B cell (primary cell): ENCODE results near the gene STON1. TPM values are rescaled to one million over a fixed set of nuclear protein-coding genes. Genes with fewer than 3 reads are reported as not detected.

Source experiments
- ATAC-seq: fragments of 200-7000 bp; cut with Tn5 transposase; one replicate; pipeline ENCODE4 v1.10.0; 2021; ENCODE audit warnings: low read depth, mild to moderate bottlenecking, moderate number of reproducible peaks, moderate library complexity
- CTCF ChIA-PET: fragments of 350-600 bp; sonication (Branson Sonifier 250); formaldehyde crosslinking; loops from one replicate; lab custom pipeline; 2021; ENCODE audit warnings: antibody characterized with exemption, inconsistent platforms; lab: Charles Lee
- POLR2A ChIA-PET: fragments of 350-600 bp; sonication (Branson Sonifier 250); formaldehyde crosslinking; loops from one replicate; lab custom pipeline; 2021; ENCODE audit warnings: antibody characterized with exemption; lab: Charles Lee
- DNase-seq: peaks from one replicate; pipeline ENCODE4 v3.0.0; 2013
- H2AFZ ChIP-seq: 2 replicates; pipeline ENCODE4 v1.6.1; 2012; ENCODE audit warnings: mild to moderate bottlenecking, low read depth, low read length; ENCODE audit not compliant: insufficient read depth, poor library complexity, severe bottlenecking
- H3K27ac ChIP-seq, 2 donors: 1 replicate in 1 of 2; 2 replicates in 1 of 2; pipeline ENCODE4 v1.5.1; 2012 to 2013; ENCODE audit warnings: low read length in 2 of 2, mild to moderate bottlenecking in 2 of 2, moderate library complexity in 1 of 2
- H3K27me3 ChIP-seq, 4 experiments: fragments of 200-600 bp in 1 of 4; sonication (generic) in 1 of 4; replicated peaks in 1 of 4; 1 replicate in 2 of 4; 2 replicates in 2 of 4; pipeline versions ENCODE4 v1.6.1 to v1.7.0; 2013 to 2016; ENCODE audit warnings: low read length in 3 of 4, mild to moderate bottlenecking in 2 of 4, mixed read lengths in 1 of 4, moderate library complexity in 1 of 4; ENCODE audit not compliant: insufficient read depth in 4 of 4, control insufficient read depth in 3 of 4; ENCODE audit errors: control extremely low read depth in 1 of 4
- H3K36me3 ChIP-seq, 2 experiments: replicated peaks in 1 of 2; 1 replicate in 1 of 2; 2 replicates in 1 of 2; pipeline versions ENCODE4 v1.6.1 to v1.7.1; 2013; ENCODE audit warnings: low read length in 1 of 2; ENCODE audit not compliant: insufficient read depth in 2 of 2, control insufficient read depth in 1 of 2; ENCODE audit errors: control extremely low read depth in 1 of 2, extremely low read depth in 1 of 2
- H3K4me1 ChIP-seq, 2 donors: fragments of 200-600 bp in 1 of 2; sonication (generic) in 1 of 2; 1 replicate in 1 of 2; 2 replicates in 1 of 2; pipeline versions ENCODE4 v1.5.1 to v1.6.1; 2013 to 2017; ENCODE audit warnings: low read length in 2 of 2; ENCODE audit not compliant: control insufficient read depth in 2 of 2, insufficient read depth in 2 of 2
- H3K4me2 ChIP-seq: replicated peaks from 2 replicates; pipeline ENCODE3; 2012; ENCODE audit warnings: mild to moderate bottlenecking, low read depth, low read length; ENCODE audit not compliant: poor library complexity, severe bottlenecking
- H3K4me3 ChIP-seq, 5 experiments: fragments of 200-600 bp in 1 of 5; sonication (generic) in 1 of 5; 1 replicate in 3 of 5; 2 replicates in 2 of 5; pipeline versions ENCODE4 v1.5.1 to v1.7.0; 2011 to 2016; ENCODE audit warnings: low read length in 4 of 5, mild to moderate bottlenecking in 4 of 5, low read depth in 2 of 5, control low read depth in 1 of 5, moderate library complexity in 1 of 5; ENCODE audit not compliant: insufficient read depth in 1 of 5; ENCODE audit errors: control extremely low read depth in 1 of 5, extremely low read depth in 1 of 5
- H3K79me2 ChIP-seq: fragments of 200-600 bp; sonication (generic); one replicate; pipeline ENCODE4 v1.6.0; 2016; ENCODE audit warnings: low read length; ENCODE audit not compliant: control insufficient read depth, insufficient read depth
- H3K9ac ChIP-seq: fragments of 200-600 bp; sonication (generic); 2 replicates; pipeline ENCODE4 v1.6.1; 2017; ENCODE audit warnings: mild to moderate bottlenecking, low read length, moderate library complexity
- H3K9me3 ChIP-seq, 3 donors: one replicate each; pipeline versions ENCODE4 v1.6.1 to v1.7.1; 2013; ENCODE audit warnings: low read length in 2 of 3; ENCODE audit not compliant: control insufficient read depth in 2 of 3, insufficient read depth in 1 of 3; ENCODE audit errors: control extremely low read depth in 1 of 3
- H4K20me1 ChIP-seq: 2 replicates; pipeline ENCODE4 v1.6.0; 2012; ENCODE audit warnings: mild to moderate bottlenecking, low read length; ENCODE audit not compliant: insufficient read depth, control insufficient read depth, poor library complexity, severe bottlenecking
- H3K27ac Mint-ChIP-seq: one replicate; pipeline ENCODE4 v1.8.0; 2021; ENCODE audit warnings: mixed read lengths
- H3K27me3 Mint-ChIP-seq: one replicate; pipeline ENCODE4 v1.8.0; 2021; ENCODE audit warnings: mixed read lengths
- H3K4me1 Mint-ChIP-seq: one replicate; pipeline ENCODE4 v1.8.0; 2021; ENCODE audit warnings: mixed read lengths
- H3K4me3 Mint-ChIP-seq: one replicate; pipeline ENCODE4 v1.8.0; 2021; ENCODE audit warnings: mixed read lengths
- H3K9me3 Mint-ChIP-seq: one replicate; pipeline ENCODE4 v1.8.0; 2022; ENCODE audit warnings: mixed read lengths; ENCODE audit not compliant: insufficient read depth
- CTCF ChIP-seq: fragments of 200-600 bp; IDR thresholded peaks from one replicate; pipeline ENCODE4 v1.8.0; 2022; ENCODE audit warnings: antibody characterized with exemption, mild to moderate bottlenecking
- EZH2 ChIP-seq: IDR thresholded peaks from 2 replicates; pipeline ENCODE4 v1.6.1; 2012; ENCODE audit warnings: borderline replicate concordance, low read depth, mild to moderate bottlenecking, moderate library complexity, low read length; ENCODE audit not compliant: insufficient read depth, poor library complexity, severe bottlenecking
- WGBS: methylation state at CpG from one replicate; pipeline ENCODE4 v1.1.5; 2013; ENCODE audit warnings: missing lambda C conversion rate; ENCODE audit not compliant: insufficient coverage; 5-methylcytosine and 5-hydroxymethylcytosine counted together
- intact Hi-C: fragments of 100-400 bp; cut with micrococcal nuclease; formaldehyde crosslinking; loops from one replicate; pipeline ENCODE4 v1.10.0; 2022
- polyA plus RNA-seq: library from polyadenylated mRNA; depleted of rRNA; stranded (reverse); fragments of >200 nt; gene quantifications from 2 replicates; pipeline ENCODE4 v1.2.3, GENCODE V29; 2012
- total RNA-seq, 2 donors: library from RNA; stranded (reverse); fragments of 120-200 nt in 1 of 2; gene quantifications; 1 replicate in 1 of 2; 2 replicates in 1 of 2; pipeline versions ENCODE4 v1.2.3 to v1.2.4, GENCODE V29; 2013 to 2022

STON1 gene
- total and polyA plus RNA-seq, 2 donors (not counting 1 experiment from before 2014, with no cell fraction given): 0.46 to 2.0 TPM

- no peaks in the 10 kb centered on the region for H3K9me3 Mint-ChIP-seq
- ATAC-seq (no peak), DNase-seq (no peak)
- intact Hi-C loops: no loop called here
- Histone ChIP-seq H3K79me2 (no peaks in the 10 kb centered on the region), H3K36me3 (peaks cover 0 to 17% of the 10 kb centered on the region in 2 experiments), H3K27me3 (peaks cover 0 to 9% (median 3%) of the 10 kb centered on the region in 4 experiments), H2AFZ (no peak overlapping the region), H3K9ac (no peak overlapping the region), H4K20me1 (no peaks in the 10 kb centered on the region), H3K4me2 (no peak overlapping the region), H3K4me1 (peaks cover 7 to 11% of the 10 kb centered on the region in 2 donors), H3K4me3 (no peak overlapping the region), H3K9me3 (no peaks in the 10 kb centered on the region), H3K27ac (no peak overlapping the region)
- no peaks in the 10 kb centered on the region for H3K27me3 Mint-ChIP-seq
- CTCF ChIA-PET: no interaction called here
- H3K27ac Mint-ChIP-seq: no peak overlapping the region
- WGBS: 93% methylated on average over 3 of the region's 11 CpGs
- H3K4me1 Mint-ChIP-seq: peaks cover 10% of the 10 kb centered on the region
- TF ChIP-seq EZH2 (no peak), CTCF (no peak)
- H3K4me3 Mint-ChIP-seq: no peak overlapping the region
- POLR2A ChIA-PET: interaction anchor here (0.6 kb wide), 1 partner anchor 21 kb away, joined by 4 read pairs; no protein-coding TSS in a partner anchor
Measured at GRCh38 chr2:48525269-48525943, 4.5 kb upstream of the STON1 start.

DNA sequence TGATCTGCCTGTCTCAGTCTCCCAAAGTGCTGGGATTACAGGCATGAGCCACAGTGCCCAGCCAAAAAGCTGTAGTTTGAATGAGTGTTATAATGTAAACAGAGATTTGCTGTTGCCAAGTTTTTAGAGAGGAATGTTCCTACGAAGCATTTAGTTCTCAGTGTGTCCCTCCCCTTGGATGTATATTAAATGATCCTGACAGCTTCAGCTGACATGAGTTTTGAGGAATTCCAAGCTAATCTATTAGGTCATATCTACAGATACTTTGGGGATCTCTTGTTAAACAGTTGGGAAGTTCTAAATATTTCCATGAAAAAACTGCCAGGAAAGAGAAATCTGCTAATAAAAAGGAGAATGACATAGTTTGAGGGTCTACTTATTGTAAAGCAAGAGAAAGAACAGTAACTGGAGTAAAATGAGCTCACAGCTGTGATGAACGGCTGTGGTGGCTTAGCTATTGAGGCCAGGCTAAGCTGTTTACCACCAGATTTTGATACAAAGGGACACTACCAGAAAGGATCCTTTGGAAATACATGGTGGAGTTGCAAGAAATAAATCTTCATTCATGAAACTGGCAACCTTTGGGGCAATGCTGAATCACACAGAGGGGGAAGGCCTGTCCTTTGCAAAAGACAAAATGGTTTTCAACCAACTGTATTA lies 2.6 kb upstream of the STON1 start:
- no peak overlapping the region for H3K9ac ChIP-seq
- no peaks in the 10 kb centered on the region for H3K79me2 ChIP-seq
- peaks cover 12 to 15% of the 10 kb centered on the region in 2 donors for H3K4me1 ChIP-seq
- no peak overlapping the region for H2AFZ ChIP-seq
- H4K20me1 ChIP-seq: no peaks in the 10 kb centered on the region
- TF ChIP-seq EZH2 (no peak), CTCF (no peak)
- no peaks in the 10 kb centered on the region for H3K9me3 ChIP-seq
- peaks cover 0 to 11% (median 3%) of the 10 kb centered on the region in 4 experiments for H3K27me3 ChIP-seq
- Mint-ChIP-seq H3K27me3 (no peaks in the 10 kb centered on the region), H3K4me1 (peaks cover 19% of the 10 kb centered on the region), H3K9me3 (no peaks in the 10 kb centered on the region), H3K27ac (no peak overlapping the region), H3K4me3 (no peak overlapping the region)
- H3K27ac ChIP-seq: no peak overlapping the region
- H3K4me3 ChIP-seq: no peak overlapping the region
- DNase-seq: no peak
- H3K36me3 ChIP-seq: peaks cover 0 to 5% of the 10 kb centered on the region in 2 experiments
- CTCF ChIA-PET: no interaction called here
- intact Hi-C loops: no loop called here
- no peak for ATAC-seq
- 100% methylated on average over 1 of the region's 2 CpGs for WGBS
- no peak overlapping the region for H3K4me2 ChIP-seq
- POLR2A ChIA-PET: interaction anchor here (0.5 kb wide), 1 partner anchor 15 kb away, joined by 7 read pairs; no protein-coding TSS in a partner anchor
